Neural cell (in vitro differentiated cells): ENCODE measurements around the gene EXTL1. TPM values are rescaled to one million over a fixed set of nuclear protein-coding genes. Genes with fewer than 3 reads are reported as not detected.

Experiments
- H2AFZ ChIP-seq: fragments of 200-600, 300-800 bp; sonication (generic), shearing (Covaris generic); 2 replicates; pipeline ENCODE4 v1.6.0; 2014; ENCODE audit warnings: low read depth, mild to moderate bottlenecking, antibody characterized with exemption, low read length, moderate library complexity
- H3F3A ChIP-seq: fragments of 200-600 bp; shearing (Covaris generic); 2 replicates; pipeline ENCODE4 v1.6.1; 2016; ENCODE audit warnings: mild to moderate bottlenecking, moderate library complexity, mixed read lengths, antibody characterized with exemption, low read length; ENCODE audit not compliant: insufficient read depth, poor library complexity, severe bottlenecking
- H3K27ac ChIP-seq: fragments of 200-600, 300-800 bp; sonication (generic), shearing (Covaris generic); 2 replicates; pipeline ENCODE4 v1.5.1; 2014; ENCODE audit warnings: mild to moderate bottlenecking, low read length, moderate library complexity
- H3K27me3 ChIP-seq: fragments of 300-800, 200-600 bp; sonication (generic), shearing (Covaris generic); 2 replicates; pipeline ENCODE4 v1.6.0; 2014; ENCODE audit warnings: mild to moderate bottlenecking, low read depth, low read length, moderate library complexity; ENCODE audit not compliant: insufficient read depth
- H3K36me3 ChIP-seq: fragments of 300-800, 200-600 bp; sonication (generic), shearing (Covaris generic); 2 replicates; pipeline ENCODE4 v1.5.1; 2014; ENCODE audit warnings: mild to moderate bottlenecking, antibody characterized with exemption, low read length, moderate library complexity; ENCODE audit not compliant: insufficient read depth
- H3K4me2 ChIP-seq: fragments of 300-800, 200-600 bp; sonication (generic), shearing (Covaris generic); 2 replicates; pipeline ENCODE4 v1.6.0; 2014; ENCODE audit warnings: mild to moderate bottlenecking, low read length
- H3K4me3 ChIP-seq: fragments of 300-800, 200-600 bp; sonication (generic), shearing (Covaris generic); 2 replicates; pipeline ENCODE4 v1.5.1; 2014; ENCODE audit warnings: mild to moderate bottlenecking, low read length, moderate library complexity
- H3K79me2 ChIP-seq: fragments of 200-600 bp; shearing (Covaris generic); replicated peaks from 2 replicates; pipeline ENCODE4 v1.6.0; 2014; ENCODE audit warnings: mild to moderate bottlenecking, low read length, moderate library complexity; ENCODE audit not compliant: insufficient read depth
- H3K9ac ChIP-seq: fragments of 300-800, 200-600 bp; sonication (generic), shearing (Covaris generic); 2 replicates; pipeline ENCODE4 v1.6.1; 2016; ENCODE audit warnings: mild to moderate bottlenecking, low read length, mixed read lengths
- H3K9me2 ChIP-seq: fragments of 200-600 bp; shearing (Covaris generic); 2 replicates; pipeline ENCODE4 v1.6.1; 2016; ENCODE audit warnings: mild to moderate bottlenecking, low read length, mixed read lengths; ENCODE audit not compliant: insufficient read depth
- H3K9me3 ChIP-seq: fragments of 200-600, 300-800 bp; sonication (generic), shearing (Covaris generic); 2 replicates; pipeline ENCODE4 v1.6.1; 2016; ENCODE audit warnings: mild to moderate bottlenecking, mixed run types, low read length, moderate library complexity, mixed read lengths
- H4K20me1 ChIP-seq: fragments of 200-600 bp; shearing (Covaris generic); 2 replicates; pipeline ENCODE4 v1.6.1; 2016; ENCODE audit warnings: mild to moderate bottlenecking, mixed run types; ENCODE audit not compliant: insufficient read depth
- CTCF ChIP-seq: fragments of 450-650 bp; IDR thresholded peaks from 2 replicates; pipeline ENCODE4 v1.5.1; 2014; ENCODE audit warnings: antibody characterized with exemption, mild to moderate bottlenecking, moderate library complexity; ENCODE audit not compliant: poor library complexity, severe bottlenecking
- EP300 ChIP-seq: fragments of 450-650 bp; conservative IDR thresholded peaks from 2 replicates; pipeline ENCODE4 v1.6.1; 2014; ENCODE audit warnings: antibody characterized with exemption, mild to moderate bottlenecking, moderate library complexity; ENCODE audit not compliant: poor library complexity, severe bottlenecking
- EZH2 ChIP-seq: fragments of 200-600, 300-800 bp; shearing (Covaris generic), sonication (generic); IDR thresholded peaks from 2 replicates; pipeline ENCODE4 v1.6.1; 2014; ENCODE audit warnings: antibody characterized with exemption, low read length, borderline replicate concordance, mild to moderate bottlenecking; ENCODE audit not compliant: insufficient read depth, poor library complexity, severe bottlenecking
- MXI1 ChIP-seq: fragments of 450-650 bp; conservative IDR thresholded peaks from 2 replicates; pipeline ENCODE4 v1.6.1; 2014; ENCODE audit warnings: antibody characterized with exemption, mild to moderate bottlenecking; ENCODE audit not compliant: poor library complexity, severe bottlenecking
- POLR2AphosphoS5 ChIP-seq: IDR thresholded peaks from 2 replicates; pipeline ENCODE4 v1.6.1; 2012
- RAD21 ChIP-seq: fragments of 450-650 bp; conservative IDR thresholded peaks from 2 replicates; pipeline ENCODE4 v1.6.1; 2014; ENCODE audit warnings: antibody characterized with exemption, mild to moderate bottlenecking, moderate library complexity
- REST ChIP-seq: IDR thresholded peaks from 2 replicates; pipeline ENCODE4 v1.6.1; 2012; ENCODE audit warnings: borderline replicate concordance
- SMC3 ChIP-seq: fragments of 450-650 bp; conservative IDR thresholded peaks from 2 replicates; pipeline ENCODE4 v1.6.1; 2014; ENCODE audit warnings: antibody characterized with exemption, mild to moderate bottlenecking, moderate library complexity; ENCODE audit not compliant: poor library complexity
- TAF1 ChIP-seq: IDR thresholded peaks from 2 replicates; pipeline ENCODE4 v1.6.1; 2012; ENCODE audit warnings: low read depth
- polyA plus RNA-seq: library from polyadenylated mRNA; depleted of rRNA; stranded (reverse); fragments of >200 nt; gene quantifications from 2 replicates; pipeline ENCODE4 v1.2.3, GENCODE V29; 2014

The EXTL1 gene
- polyA plus RNA-seq, 1 donor from 2014 or later, result 2.7 TPM

GRCh38 chr1:25973610-25974321, 47.8 kb upstream of the EXTL1 start:
- no peaks in the 10 kb centered on the region for H4K20me1 ChIP-seq
- no peak overlapping the region for H2AFZ ChIP-seq
- H3K9me3 ChIP-seq, result no peaks in the 10 kb centered on the region
- H3K27me3 ChIP-seq, result no peaks in the 10 kb centered on the region
- H3K36me3 ChIP-seq, result no peaks in the 10 kb centered on the region
- no peak for TF ChIP-seq SMC3
- no peak for TF ChIP-seq RAD21
- TF ChIP-seq REST, result no peak
- no peak for TF ChIP-seq MXI1
- no peak for TF ChIP-seq POLR2AphosphoS5
- TF ChIP-seq TAF1, result no peak
- TF ChIP-seq CTCF, result no peak
- TF ChIP-seq EP300, result no peak
- TF ChIP-seq EZH2, result no peak
- H3K27ac ChIP-seq, result no peak overlapping the region
- H3K9me2 ChIP-seq, result no peaks in the 10 kb centered on the region
- H3K4me3 ChIP-seq, result no peak overlapping the region
- H3F3A ChIP-seq, result no peaks in the 10 kb centered on the region
- no peak overlapping the region for H3K9ac ChIP-seq
- H3K79me2 ChIP-seq, result no peaks in the 10 kb centered on the region
- no peak overlapping the region for H3K4me2 ChIP-seq

GRCh38 chr1:25977801-25978200, 43.8 kb upstream of the EXTL1 start:
- no peaks in the 10 kb centered on the region for H3K36me3 ChIP-seq
- H3K79me2 ChIP-seq, result no peaks in the 10 kb centered on the region
- H3K27ac ChIP-seq, result no peak overlapping the region
- H4K20me1 ChIP-seq, result no peaks in the 10 kb centered on the region
- H3F3A ChIP-seq, result no peaks in the 10 kb centered on the region
- no peaks in the 10 kb centered on the region for H3K27me3 ChIP-seq
- no peak overlapping the region for H2AFZ ChIP-seq
- no peak overlapping the region for H3K4me2 ChIP-seq
- no peak overlapping the region for H3K9ac ChIP-seq
- H3K9me2 ChIP-seq, result no peaks in the 10 kb centered on the region
- TF ChIP-seq SMC3 (no peak), POLR2AphosphoS5 (no peak), RAD21 (no peak), MXI1 (no peak), EP300 (no peak), EZH2 (no peak), REST (no peak), CTCF (no peak), TAF1 (no peak)
- no peak overlapping the region for H3K4me3 ChIP-seq
- no peaks in the 10 kb centered on the region for H3K9me3 ChIP-seq
